ENCODE data around the gene ALOX12B. TPM values are rescaled to one million over a fixed set of nuclear protein-coding genes. Genes with fewer than 3 reads are reported as not detected.

Gene ALOX12B
- total RNA-seq, 2 donors from 2014 or later = 0.95 to 1.2 TPM

DNA sequence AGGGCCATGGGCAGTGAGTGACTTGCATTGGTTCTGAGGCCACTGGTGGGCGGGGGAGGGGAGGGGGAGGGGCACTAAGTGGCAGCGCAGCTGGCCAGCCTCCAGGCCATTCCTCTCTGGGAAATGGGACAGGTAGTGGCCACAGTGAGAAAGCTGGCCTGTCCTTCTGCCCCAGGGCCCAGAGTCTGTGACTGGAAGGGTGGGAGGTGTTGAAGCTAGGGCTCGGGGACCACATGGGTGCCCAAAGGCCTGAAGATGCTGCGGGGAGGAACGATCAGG, 375 bp upstream of the ALOX12B start:
- TF ChIP-seq, protein P1, sequence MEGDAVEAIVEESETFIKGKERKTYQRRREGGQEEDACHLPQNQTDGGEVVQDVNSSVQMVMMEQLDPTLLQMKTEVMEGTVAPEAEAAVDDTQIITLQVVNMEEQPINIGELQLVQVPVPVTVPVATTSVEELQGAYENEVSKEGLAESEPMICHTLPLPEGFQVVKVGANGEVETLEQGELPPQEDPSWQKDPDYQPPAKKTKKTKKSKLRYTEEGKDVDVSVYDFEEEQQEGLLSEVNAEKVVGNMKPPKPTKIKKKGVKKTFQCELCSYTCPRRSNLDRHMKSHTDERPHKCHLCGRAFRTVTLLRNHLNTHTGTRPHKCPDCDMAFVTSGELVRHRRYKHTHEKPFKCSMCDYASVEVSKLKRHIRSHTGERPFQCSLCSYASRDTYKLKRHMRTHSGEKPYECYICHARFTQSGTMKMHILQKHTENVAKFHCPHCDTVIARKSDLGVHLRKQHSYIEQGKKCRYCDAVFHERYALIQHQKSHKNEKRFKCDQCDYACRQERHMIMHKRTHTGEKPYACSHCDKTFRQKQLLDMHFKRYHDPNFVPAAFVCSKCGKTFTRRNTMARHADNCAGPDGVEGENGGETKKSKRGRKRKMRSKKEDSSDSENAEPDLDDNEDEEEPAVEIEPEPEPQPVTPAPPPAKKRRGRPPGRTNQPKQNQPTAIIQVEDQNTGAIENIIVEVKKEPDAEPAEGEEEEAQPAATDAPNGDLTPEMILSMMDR (conservative IDR thresholded peaks at IDR 0.05) = no peak
- Mint-ChIP-seq H3K9me3 (no peaks in the 10 kb centered on the region), H3K36me3 (ENCODE audit: low read depth) (no peaks in the 10 kb centered on the region), H3K27me3 (ENCODE audit: insufficient read depth) (peaks cover 75% of the 10 kb centered on the region), H3K4me1 (no peaks in the 10 kb centered on the region), H3K27ac (no peak overlapping the region), H3K4me3 (no peak overlapping the region)
- no peaks in the 10 kb centered on the region for H3K4me1 ChIP-seq (ENCODE audit: control insufficient read depth, insufficient read depth, low read length)
- 84 to 86% methylated on average over 3 to 5 of the region's 5 CpGs for WGBS, 2 experiments (ENCODE audit: insufficient coverage in 1 of 2, insufficient read length in 1 of 2)
- H3K36me3 ChIP-seq (ENCODE audit: control insufficient read depth, insufficient read depth, low read length) = no peaks in the 10 kb centered on the region
- H3K9me3 ChIP-seq (ENCODE audit: control insufficient read depth, low read length) = no peaks in the 10 kb centered on the region
- peaks cover 28% of the 10 kb centered on the region for H3K27me3 ChIP-seq (ENCODE audit: control insufficient read depth, insufficient read depth, low read length, poor library complexity, severe bottlenecking)
- no peak overlapping the region for H3K4me3 ChIP-seq (ENCODE audit: low read length)
- DNase-seq = no peak
- no peak overlapping the region for H3K9ac ChIP-seq (ENCODE audit: extremely low read depth, low read length, poor library complexity, severe bottlenecking)
- no peak overlapping the region for H3K27ac ChIP-seq (ENCODE audit: low read depth, low read length)

DNA sequence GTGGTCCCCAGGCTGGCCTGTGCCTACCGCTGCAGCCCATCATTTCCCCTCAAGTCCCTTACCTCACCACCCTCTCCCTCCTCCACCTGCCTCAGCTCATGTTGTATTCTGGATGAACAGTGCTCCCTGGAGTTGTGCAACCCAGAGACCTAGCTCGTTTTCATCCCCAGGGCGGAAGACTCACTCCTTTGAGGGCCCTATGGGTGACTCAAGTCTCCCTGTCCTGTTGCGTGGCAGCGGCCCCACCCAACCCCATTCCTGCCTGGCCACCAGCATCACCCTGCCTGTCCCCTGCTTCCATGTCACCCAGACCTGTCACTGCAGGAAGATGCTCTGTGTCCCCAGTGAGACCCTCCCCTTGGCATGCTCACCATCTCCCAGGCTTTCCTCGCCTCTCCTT, 3.3 kb downstream of the ALOX12B start:
- Histone ChIP-seq H3K4me1 (ENCODE audit: control insufficient read depth, insufficient read depth, low read length) (no peaks in the 10 kb centered on the region), H3K36me3 (ENCODE audit: control insufficient read depth, insufficient read depth, low read length) (no peaks in the 10 kb centered on the region), H3K27me3 (ENCODE audit: control insufficient read depth, insufficient read depth, low read length, poor library complexity, severe bottlenecking) (peaks cover 48% of the 10 kb centered on the region), H3K9me3 (ENCODE audit: control insufficient read depth, low read length) (no peaks in the 10 kb centered on the region), H3K27ac (ENCODE audit: low read depth, low read length) (no peak overlapping the region), H3K4me3 (ENCODE audit: low read length) (no peak overlapping the region), H3K9ac (ENCODE audit: extremely low read depth, low read length, poor library complexity, severe bottlenecking) (no peak overlapping the region)
- TF ChIP-seq, protein P1 (conservative IDR thresholded peaks at IDR 0.05) = no peak
- Mint-ChIP-seq H3K36me3 (ENCODE audit: low read depth) (no peaks in the 10 kb centered on the region), H3K27me3 (ENCODE audit: insufficient read depth) (peaks cover 77% of the 10 kb centered on the region), H3K4me1 (peaks cover 4% of the 10 kb centered on the region), H3K27ac (no peak overlapping the region), H3K9me3 (no peaks in the 10 kb centered on the region), H3K4me3 (no peak overlapping the region)
- WGBS, 2 experiments (ENCODE audit: insufficient coverage in 1 of 2, insufficient read length in 1 of 2) = 90 to 98% methylated on average over 5 to 6 of the region's 6 CpGs
- no peak for DNase-seq

DNA sequence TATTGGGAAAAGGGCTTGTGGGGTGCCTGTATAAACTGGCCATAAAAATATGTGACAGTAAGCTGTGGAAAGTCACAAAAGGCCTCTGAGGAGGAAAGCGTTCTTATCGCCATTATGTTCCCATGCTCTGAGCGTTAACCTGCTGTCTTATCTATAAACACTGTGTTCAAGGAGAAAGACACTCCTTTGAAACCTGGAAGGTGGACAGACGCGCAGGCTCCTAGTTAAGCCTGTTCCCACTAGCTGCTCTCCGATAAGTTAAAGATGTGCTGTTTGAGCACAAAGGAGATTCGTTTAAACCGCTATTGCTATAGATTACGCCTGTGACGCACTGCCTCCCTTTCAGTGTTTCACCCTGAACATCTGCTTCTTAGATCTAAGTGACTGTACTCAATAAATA, 5.2 kb downstream of the ALOX12B start:
- 94 to 96% methylated on average over 10 of the region's 10 CpGs for WGBS, 2 experiments (ENCODE audit: insufficient coverage in 1 of 2, insufficient read length in 1 of 2)
- Mint-ChIP-seq H3K36me3 (ENCODE audit: low read depth) (no peaks in the 10 kb centered on the region), H3K27me3 (ENCODE audit: insufficient read depth) (peaks cover 82% of the 10 kb centered on the region), H3K9me3 (peaks cover 2% of the 10 kb centered on the region), H3K4me3 (no peak overlapping the region), H3K4me1 (peaks cover 4% of the 10 kb centered on the region), H3K27ac (no peak overlapping the region)
- TF ChIP-seq, protein P1 (conservative IDR thresholded peaks at IDR 0.05) = no peak
- DNase-seq = no peak
- Histone ChIP-seq H3K9ac (ENCODE audit: extremely low read depth, low read length, poor library complexity, severe bottlenecking) (no peak overlapping the region), H3K9me3 (ENCODE audit: control insufficient read depth, low read length) (no peaks in the 10 kb centered on the region), H3K27ac (ENCODE audit: low read depth, low read length) (no peak overlapping the region), H3K4me3 (ENCODE audit: low read length) (no peak overlapping the region), H3K4me1 (ENCODE audit: control insufficient read depth, insufficient read depth, low read length) (no peaks in the 10 kb centered on the region), H3K27me3 (ENCODE audit: control insufficient read depth, insufficient read depth, low read length, poor library complexity, severe bottlenecking) (peaks cover 59% of the 10 kb centered on the region), H3K36me3 (ENCODE audit: control insufficient read depth, insufficient read depth, low read length) (no peaks in the 10 kb centered on the region)
